Epithelial cell of proximal tubule (primary cell): Measurements from ENCODE around the gene RHBDL3. TPM values are rescaled to one million over a fixed set of nuclear protein-coding genes. Genes with fewer than 3 reads are reported as not detected.

Experiments
- DNase-seq: peaks from one replicate; pipeline ENCODE4 v3.0.0-alpha.2; 2011; ENCODE audit warnings: low read depth
- H3K4me3 ChIP-seq: 2 replicates; pipeline ENCODE4 v1.5.1; 2011; ENCODE audit warnings: low read depth, mild to moderate bottlenecking, low read length
- total RNA-seq: library from RNA; depleted of rRNA; stranded (reverse); fragments of >200 nt; gene quantifications from 2 replicates; pipeline ENCODE4 v1.2.3, GENCODE V29; 2015
- TF ChIP-seq, protein P1 (sequence below): conservative IDR thresholded peaks from 2 replicates; pipeline ENCODE4 v1.5.1; 2012; ENCODE audit warnings: low read depth, mild to moderate bottlenecking, low read length

The RHBDL3 gene
- total RNA-seq, 1 donor from 2014 or later: not detected

DNA sequence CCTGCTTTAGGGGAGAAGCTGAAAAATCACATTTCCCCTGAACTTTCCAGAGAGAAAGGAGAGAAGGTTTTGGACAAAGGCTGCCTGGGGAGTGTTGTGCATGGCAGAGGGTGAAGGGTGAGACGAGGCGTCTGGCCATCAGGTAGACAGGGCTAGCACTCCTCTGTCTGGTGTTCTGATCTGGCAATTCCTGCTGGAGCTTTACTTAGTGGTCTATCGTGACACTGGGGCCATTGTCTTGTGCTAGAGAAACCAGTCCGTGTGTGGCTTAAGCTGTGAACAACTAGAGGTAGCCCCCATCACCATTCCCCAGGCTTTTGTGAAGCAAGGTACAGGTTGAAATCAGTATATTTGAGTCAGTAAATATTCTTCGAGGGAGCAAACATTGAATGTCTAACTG, 8.5 kb downstream of the RHBDL3 start:
- DNase-seq: no peak
- H3K4me3 ChIP-seq: no peak overlapping the region
- TF ChIP-seq, protein P1, sequence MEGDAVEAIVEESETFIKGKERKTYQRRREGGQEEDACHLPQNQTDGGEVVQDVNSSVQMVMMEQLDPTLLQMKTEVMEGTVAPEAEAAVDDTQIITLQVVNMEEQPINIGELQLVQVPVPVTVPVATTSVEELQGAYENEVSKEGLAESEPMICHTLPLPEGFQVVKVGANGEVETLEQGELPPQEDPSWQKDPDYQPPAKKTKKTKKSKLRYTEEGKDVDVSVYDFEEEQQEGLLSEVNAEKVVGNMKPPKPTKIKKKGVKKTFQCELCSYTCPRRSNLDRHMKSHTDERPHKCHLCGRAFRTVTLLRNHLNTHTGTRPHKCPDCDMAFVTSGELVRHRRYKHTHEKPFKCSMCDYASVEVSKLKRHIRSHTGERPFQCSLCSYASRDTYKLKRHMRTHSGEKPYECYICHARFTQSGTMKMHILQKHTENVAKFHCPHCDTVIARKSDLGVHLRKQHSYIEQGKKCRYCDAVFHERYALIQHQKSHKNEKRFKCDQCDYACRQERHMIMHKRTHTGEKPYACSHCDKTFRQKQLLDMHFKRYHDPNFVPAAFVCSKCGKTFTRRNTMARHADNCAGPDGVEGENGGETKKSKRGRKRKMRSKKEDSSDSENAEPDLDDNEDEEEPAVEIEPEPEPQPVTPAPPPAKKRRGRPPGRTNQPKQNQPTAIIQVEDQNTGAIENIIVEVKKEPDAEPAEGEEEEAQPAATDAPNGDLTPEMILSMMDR: no peak

DNA sequence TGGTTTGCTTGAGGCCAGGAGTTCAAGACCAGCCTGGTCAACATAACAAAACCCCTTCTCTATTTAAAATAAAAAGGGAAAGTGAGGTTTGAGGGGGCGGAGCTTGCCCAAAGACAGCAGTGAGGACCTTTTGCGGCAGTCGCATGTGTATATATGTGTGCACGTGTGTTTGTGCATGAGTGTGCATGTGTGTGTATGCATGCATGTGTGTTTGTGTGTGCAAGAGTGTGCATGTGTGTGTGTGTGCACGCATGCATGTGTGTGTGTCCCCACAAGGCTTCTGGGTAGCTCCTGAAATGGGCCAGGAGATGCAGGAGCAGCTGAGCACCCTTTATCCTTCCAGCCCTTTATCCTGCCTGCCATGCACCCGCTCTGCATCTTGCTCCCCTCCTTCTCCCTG, 9.0 kb downstream of the RHBDL3 start:
- TF ChIP-seq, protein P1: no peak
- DNase-seq: no peak
- H3K4me3 ChIP-seq: no peak overlapping the region

DNA sequence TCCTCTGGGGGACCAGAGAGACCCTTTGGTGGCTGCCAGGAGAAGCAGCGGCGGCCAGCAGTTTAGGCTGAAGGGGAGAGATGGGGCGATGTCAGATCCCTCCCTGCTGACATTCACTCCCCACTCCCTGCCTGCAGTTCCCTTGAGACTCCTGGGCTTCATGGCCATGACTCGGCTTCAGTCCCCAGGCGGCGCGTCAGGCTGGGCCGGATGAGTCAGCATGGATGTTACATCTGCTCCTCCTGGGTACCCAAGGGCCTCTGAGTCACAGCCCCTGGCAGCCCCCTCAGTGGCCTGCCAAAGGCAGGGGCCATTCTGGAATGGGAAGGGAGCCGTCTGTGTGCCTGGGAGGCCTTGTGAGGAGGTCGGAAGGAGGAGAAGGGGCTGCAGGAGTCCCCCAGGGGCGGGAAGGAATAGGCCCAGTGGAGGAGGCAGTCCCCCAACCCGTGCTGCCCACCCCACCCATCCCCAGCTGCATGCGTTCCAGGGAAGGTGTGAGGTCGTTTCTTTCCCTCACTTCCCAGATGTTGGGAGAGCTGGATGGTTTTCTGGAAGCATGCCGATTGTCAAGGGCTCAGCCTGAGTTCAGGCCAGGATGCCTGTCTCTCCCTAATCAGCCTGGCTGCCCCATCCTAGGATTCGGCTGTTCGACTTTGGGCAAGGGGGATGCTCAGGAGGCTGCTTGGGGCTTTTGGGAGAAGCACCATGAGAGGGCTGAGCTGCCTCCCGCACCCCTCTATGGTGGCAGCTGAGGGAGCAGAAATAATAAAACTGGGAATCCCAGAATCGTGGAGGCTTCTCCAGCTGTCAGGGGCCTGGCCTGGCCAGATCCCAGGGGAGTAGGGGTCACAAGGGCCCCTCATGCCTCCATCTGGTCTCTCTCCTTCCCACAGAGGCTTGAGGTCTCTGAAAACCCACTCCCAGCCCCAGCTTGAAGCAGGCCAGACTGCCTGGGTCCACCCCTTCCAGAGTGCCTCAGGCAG, 9.7 kb downstream of the RHBDL3 start:
- TF ChIP-seq, protein P1: no peak
- no peak for DNase-seq
- no peak overlapping the region for H3K4me3 ChIP-seq

DNA sequence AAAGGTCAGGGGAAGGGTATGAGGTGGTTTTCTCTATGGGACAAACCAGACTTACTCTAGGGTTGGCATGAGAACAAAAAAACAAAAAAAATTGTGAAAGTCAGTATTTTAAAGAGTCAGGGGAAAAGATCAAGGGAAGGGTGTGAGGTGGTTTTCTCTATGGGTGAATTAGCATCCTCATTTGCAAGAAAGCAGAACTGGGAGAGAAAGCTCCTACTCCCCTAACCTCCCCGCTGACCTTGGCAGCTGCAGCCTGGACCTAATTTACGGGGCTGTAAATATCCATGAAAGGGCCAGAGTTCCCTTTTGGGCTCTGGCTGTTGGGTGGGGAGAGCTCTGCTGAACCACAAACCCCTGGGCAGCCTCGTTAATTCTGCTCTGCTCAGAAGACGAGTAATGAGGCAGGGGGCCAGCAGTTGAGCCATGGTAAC, 10.6 kb downstream of the RHBDL3 start:
- DNase-seq: no peak

DNA sequence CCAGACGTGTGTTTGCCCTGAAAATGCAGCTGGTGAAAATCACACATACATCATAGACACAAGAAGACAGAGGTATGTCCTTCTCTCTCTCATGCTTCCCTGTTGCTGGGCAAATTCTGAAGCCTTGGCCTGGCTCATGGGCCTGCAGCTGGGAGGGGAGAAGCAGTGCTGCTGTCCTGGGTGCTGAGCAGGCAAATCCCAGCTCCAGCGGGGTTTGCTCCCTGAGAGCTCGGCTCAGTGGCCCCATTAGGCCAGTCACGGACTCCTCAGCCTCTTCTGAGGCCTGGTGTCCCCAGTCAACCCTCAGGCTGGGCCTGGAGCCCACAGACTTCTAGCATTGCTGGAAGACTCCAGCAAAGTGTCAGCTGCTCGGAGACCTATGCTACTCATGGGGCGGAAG, 11.7 kb downstream of the RHBDL3 start:
- no peak for DNase-seq
- TF ChIP-seq, protein P1: no peak
- no peak overlapping the region for H3K4me3 ChIP-seq

More for the DNA sequence above, 10.6 kb downstream of the RHBDL3 start:
- TF ChIP-seq, protein P1: no peak
- no peak overlapping the region for H3K4me3 ChIP-seq

DNA sequence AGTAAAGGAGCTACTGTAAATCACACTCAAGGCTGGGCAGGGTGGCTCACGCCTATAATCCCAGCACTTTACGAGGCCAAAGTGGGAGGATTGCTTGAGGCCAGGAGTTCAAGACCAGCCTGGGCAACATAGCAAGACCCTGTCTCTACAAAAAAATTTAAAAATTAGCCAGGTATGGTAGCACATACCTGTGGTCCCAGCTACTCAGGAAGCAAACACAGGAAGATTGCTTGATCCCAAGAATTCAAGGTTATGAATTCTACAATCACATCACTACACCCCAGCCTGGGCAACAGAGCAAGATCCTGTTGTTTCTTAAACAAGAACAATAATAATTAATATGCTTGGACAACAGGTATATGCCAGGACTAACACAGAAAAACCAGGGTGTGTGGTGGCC, 13.2 kb downstream of the RHBDL3 start:
- TF ChIP-seq, protein P1: no peak
- no peak overlapping the region for H3K4me3 ChIP-seq
- DNase-seq: no peak
